ENCODE results near the gene KDM6B. TPM values are rescaled to one million over a fixed set of nuclear protein-coding genes. Genes with fewer than 3 reads are reported as not detected.

The KDM6B gene
- total RNA-seq, 1 donor from 2014 or later: 18.1 TPM

DNA sequence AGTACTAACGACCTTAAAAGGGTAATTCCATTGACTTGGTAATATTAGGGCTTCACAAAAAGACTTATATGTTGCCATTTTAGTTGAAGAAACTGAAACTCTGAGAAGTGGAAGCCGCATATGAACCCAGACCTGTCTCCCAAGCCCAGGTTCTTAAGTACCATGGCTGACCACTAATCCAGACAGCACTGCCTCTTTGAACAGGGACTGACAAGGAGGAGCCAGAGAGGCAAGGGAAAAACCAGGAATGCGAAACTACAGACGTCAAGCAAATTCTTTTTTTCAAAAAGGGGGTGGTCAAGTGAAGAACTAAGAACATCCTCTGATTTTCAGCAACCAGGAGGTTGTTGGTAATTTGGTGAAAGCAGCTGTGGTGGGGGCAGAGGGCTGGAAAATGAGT is 39.0 kb downstream of the KDM6B start:
- DNase-seq (ENCODE audit: low spot score) (peak; percentile 5), ATAC-seq (no peak)

DNA sequence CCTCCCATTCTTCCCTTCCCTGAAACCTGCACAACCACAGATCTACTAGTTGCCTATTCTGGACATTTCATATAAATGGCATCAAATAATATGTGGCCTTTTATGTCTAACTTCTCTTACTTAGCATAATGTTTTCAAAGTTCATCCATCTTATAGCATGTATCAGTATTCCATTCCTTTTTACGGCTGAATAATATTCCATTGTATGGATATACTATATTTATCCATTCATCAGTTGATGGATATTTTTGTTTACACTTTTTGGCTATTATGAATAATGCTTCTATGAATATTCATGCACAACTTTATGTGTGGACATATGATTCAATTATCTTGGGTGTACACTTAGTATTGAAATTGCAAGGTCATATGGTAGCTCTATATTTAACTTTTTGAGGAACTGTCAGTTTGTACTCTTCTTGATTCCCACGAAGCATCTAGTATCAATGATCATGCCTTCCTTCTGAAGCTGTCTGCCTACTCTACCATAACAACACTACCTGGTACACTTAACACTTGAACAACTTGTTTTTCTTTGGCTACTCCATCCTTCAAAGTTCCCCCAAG is 41.9 kb downstream of the KDM6B start:
- no peak for ATAC-seq
- no peak for DNase-seq (ENCODE audit: low spot score)

DNA sequence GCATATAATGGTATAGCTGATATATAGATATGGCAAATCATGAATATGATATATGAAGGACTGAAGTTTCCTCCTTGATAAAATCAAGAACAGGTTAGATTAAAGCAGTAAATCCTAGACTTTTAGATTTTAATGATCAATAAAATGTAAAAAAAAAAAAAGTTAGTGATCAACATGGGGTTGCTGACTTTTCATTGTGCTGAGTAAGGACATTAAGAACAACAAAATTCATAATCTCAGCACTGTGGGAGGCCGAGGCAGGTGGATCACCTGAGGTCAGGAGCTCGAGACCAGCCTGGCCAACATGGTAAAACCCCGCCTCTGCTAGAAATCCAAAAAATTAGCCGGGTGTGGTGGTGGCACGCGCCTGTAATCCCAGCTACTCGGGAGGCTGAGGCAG is 44.2 kb downstream of the KDM6B start:
- DNase-seq (ENCODE audit: low spot score) (no peak), ATAC-seq (no peak)

DNA sequence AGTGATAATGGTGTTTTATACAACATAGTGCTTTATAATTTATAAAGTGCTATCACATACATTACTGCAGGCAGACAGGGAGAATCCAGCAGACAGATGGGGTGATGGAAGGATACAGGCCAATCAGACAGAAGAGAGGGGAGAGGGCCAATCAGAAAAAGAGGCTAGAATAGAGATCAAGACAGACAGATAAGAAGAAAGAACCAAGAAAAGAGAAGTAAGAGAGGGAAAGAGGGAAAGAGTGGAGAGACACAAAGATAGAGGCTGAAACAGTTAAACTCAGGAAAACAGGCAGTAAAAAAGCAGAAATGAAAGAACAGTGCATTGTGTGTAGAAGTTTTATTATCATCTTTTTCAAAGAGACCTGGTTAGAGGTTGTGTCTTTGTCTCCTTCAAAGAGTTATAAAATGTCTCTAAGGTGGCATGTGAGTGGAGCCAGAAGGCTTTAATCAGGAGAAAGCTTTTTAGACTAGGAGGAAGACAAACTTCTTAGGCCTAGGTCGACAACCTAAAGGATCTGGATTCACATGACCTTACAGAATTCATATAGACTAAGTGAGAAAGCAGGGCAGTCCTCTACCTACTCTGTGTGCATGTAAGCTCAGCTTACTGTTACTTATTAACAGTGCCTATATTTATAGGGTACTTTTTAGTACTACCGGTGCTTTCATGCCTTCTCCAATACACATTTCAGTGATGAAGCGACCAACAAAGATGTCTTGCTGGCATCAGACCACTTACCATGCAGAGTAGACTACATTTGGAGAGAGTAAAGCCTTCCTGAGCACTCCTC is 46.3 kb downstream of the KDM6B start:
- DNase-seq (ENCODE audit: low spot score) (no peak), ATAC-seq (no peak)

DNA sequence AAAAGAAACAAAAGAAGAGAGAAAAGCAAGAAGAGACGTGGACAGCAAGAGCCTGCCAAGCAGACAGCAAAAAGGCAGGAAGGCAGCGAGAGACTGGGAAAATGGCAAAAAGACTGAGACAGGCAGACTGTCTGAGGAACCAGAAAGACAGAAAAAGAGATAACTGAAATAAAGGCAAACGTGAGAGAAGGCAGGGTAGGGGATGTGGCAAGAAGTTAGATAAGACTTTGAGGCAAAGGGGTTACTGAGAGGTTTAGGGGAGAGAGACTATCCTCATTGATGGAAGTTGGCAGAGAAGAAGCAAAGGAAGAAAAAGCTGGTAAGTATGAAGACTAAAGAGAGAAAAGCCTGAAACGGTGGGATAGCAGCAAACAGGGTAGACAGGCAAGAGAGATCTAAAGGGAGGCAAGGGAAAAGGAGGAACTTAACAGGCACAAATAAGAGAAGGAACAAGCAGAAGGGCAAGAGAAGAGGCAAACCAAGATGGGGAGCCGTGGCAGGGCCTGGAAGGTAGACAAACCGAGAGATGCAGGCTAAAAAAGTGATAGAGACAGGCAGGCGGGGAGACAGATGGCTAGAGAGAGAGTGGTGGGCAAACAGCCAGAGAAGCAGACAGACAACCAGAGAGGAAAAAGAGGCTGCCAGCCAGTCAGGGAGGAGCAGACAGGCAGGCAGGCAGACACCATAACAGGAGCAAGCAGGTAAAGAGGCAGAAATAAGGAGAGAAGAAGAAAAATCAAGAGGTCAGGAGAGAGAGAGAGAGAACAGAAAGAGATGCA is 47.4 kb downstream of the KDM6B start:
- DNase-seq (ENCODE audit: low spot score): no peak

DNA sequence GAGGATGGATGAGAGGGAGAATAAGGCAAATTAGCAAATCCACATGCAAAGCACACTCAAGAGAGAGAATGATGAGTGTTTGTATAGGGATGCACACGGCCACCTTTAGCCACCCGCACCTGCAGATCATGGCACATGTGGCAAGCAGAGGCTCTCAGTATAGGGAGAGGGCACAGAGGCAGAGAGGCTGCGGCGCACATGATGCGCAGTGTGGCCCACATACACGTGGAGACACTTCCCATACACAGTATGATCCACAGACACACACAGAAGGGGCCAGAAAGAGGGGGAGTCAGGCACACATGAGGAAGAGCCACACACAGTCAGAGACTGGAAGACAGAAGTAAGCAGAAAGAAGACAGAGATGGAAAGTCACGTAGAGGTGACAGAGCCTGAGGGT is 48.1 kb downstream of the KDM6B start:
- no peak for DNase-seq (ENCODE audit: low spot score)
- no peak for ATAC-seq

More for the DNA sequence above, 47.4 kb downstream of the KDM6B start:
- no peak for ATAC-seq

DNA sequence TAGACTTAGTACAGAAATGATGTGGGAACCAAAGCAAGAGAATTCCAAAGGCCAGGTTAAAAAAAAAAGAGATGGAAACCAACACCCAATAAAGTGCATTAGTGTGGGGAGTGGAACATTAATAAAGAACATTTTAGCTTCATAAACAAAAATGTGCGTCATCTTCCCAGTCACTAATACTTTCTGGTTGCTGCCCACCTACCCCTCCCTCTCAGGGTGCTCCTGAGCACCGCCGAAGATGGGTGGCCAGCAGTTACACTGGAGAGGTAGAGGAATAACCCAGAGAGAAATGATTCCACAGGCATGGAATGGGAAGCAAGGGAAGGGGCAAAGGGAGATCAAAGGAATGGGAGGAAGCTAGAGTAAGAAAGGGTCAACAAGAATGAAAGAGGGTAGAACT is 48.6 kb downstream of the KDM6B start:
- DNase-seq (ENCODE audit: low spot score): no peak
- no peak for ATAC-seq

Other genes with a start within 250 kb of the KDM6B start
- gene SOX15, start 244.1 kb upstream of the KDM6B start, total RNA-seq: 0.20 TPM
- 19.0 TPM for gene FXR2, start 219.3 kb upstream of the KDM6B start, total RNA-seq
- 100 TPM for gene SAT2, start 206.4 kb upstream of the KDM6B start, total RNA-seq
- 4.6 TPM for gene SHBG, start 204.1 kb upstream of the KDM6B start, total RNA-seq
- gene ATP1B2, start 183.3 kb upstream of the KDM6B start, total RNA-seq: 1.3 TPM
- 13.6 TPM for gene TP53, start 146.7 kb upstream of the KDM6B start, total RNA-seq
- 4.9 TPM for gene WRAP53, start 145.7 kb upstream of the KDM6B start, total RNA-seq
- 0.63 TPM for gene EFNB3, start 129.0 kb upstream of the KDM6B start, total RNA-seq
- 0.15 TPM for gene DNAH2, start 116.5 kb upstream of the KDM6B start, total RNA-seq
- 1.3 TPM for gene TMEM88, start 20.8 kb downstream of the KDM6B start, total RNA-seq
- gene NAA38, start 23.3 kb downstream of the KDM6B start, total RNA-seq: 33.5 TPM
- 12.4 TPM for gene CYB5D1, start 23.8 kb downstream of the KDM6B start, total RNA-seq
- 5.7 TPM for gene CHD3, start 54.6 kb downstream of the KDM6B start, total RNA-seq
- 0.23 TPM for gene RNF227, start 82.1 kb downstream of the KDM6B start, total RNA-seq
- gene KCNAB3, start 95.6 kb downstream of the KDM6B start, total RNA-seq: 1.3 TPM
- 41.1 TPM for gene TRAPPC1, start 97.7 kb downstream of the KDM6B start, total RNA-seq
- 8.9 TPM for gene CNTROB, start 98.0 kb downstream of the KDM6B start, total RNA-seq
- 0.05 TPM for gene GUCY2D, start 168.4 kb downstream of the KDM6B start, total RNA-seq
- gene ALOX15B, start 204.8 kb downstream of the KDM6B start, total RNA-seq: 0.35 TPM

Measured in left lobe of liver (tissue), 2 donors.